A673 (cell line): ENCODE data around the gene ZNF366.

Experiments used
- EZH2 ChIP-seq: fragments of 200-600 bp; sonication (generic); IDR thresholded peaks from 2 replicates; pipeline ENCODE4 v1.6.1; 2017; ENCODE audit warnings: borderline replicate concordance, low read depth, mild to moderate bottlenecking, mixed read lengths, antibody characterized with exemption, low read length; ENCODE audit not compliant: poor library complexity, severe bottlenecking
- TF ChIP-seq, protein P1 (sequence below): fragments of 300-800, 200-600 bp; sonication (generic); conservative IDR thresholded peaks from 2 replicates; pipeline ENCODE4 v1.5.1; 2017; ENCODE audit warnings: low read depth, mild to moderate bottlenecking, antibody characterized with exemption, low read length, moderate library complexity, mixed read lengths

DNA sequence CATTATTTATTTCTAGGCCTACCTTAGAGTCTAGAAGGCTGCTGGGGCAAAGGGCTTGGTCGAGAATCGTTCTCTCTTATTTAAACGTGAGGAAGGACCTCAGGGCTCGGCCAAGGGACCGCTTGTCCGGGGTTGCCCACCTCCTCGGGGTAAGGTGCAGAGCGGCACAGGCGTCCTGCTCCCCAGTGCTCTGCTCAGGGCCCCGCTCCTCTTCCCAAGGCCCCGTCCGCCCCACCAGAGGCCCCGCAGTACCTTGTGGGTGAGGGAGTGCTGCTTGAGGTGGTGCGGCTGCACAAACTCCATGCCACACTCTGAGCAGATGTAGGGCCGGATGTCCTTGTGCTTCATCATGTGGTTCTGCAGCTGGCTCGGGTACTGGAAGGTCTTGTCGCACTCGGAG is 47.3 kb downstream of the ZNF366 start:
- TF ChIP-seq, protein P1, sequence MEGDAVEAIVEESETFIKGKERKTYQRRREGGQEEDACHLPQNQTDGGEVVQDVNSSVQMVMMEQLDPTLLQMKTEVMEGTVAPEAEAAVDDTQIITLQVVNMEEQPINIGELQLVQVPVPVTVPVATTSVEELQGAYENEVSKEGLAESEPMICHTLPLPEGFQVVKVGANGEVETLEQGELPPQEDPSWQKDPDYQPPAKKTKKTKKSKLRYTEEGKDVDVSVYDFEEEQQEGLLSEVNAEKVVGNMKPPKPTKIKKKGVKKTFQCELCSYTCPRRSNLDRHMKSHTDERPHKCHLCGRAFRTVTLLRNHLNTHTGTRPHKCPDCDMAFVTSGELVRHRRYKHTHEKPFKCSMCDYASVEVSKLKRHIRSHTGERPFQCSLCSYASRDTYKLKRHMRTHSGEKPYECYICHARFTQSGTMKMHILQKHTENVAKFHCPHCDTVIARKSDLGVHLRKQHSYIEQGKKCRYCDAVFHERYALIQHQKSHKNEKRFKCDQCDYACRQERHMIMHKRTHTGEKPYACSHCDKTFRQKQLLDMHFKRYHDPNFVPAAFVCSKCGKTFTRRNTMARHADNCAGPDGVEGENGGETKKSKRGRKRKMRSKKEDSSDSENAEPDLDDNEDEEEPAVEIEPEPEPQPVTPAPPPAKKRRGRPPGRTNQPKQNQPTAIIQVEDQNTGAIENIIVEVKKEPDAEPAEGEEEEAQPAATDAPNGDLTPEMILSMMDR = no peak
- TF ChIP-seq EZH2 = no peak
